NCI-H510A treated with DMSO at 0.1 percent for 48 hours (cell line): ENCODE measurements around the gene PLIN3.
"Not testable (repeated sequence)": the region's sequence is repeated elsewhere in the genome, so short reads cannot be mapped to it uniquely, and the experiment has no call there.

Experiments
- DNase-seq: peaks from one replicate; lab custom pipeline; 2025; lab: John Stamatoyannopoulos, UW

Gene PLIN3, protein sequence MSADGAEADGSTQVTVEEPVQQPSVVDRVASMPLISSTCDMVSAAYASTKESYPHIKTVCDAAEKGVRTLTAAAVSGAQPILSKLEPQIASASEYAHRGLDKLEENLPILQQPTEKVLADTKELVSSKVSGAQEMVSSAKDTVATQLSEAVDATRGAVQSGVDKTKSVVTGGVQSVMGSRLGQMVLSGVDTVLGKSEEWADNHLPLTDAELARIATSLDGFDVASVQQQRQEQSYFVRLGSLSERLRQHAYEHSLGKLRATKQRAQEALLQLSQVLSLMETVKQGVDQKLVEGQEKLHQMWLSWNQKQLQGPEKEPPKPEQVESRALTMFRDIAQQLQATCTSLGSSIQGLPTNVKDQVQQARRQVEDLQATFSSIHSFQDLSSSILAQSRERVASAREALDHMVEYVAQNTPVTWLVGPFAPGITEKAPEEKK

DNA sequence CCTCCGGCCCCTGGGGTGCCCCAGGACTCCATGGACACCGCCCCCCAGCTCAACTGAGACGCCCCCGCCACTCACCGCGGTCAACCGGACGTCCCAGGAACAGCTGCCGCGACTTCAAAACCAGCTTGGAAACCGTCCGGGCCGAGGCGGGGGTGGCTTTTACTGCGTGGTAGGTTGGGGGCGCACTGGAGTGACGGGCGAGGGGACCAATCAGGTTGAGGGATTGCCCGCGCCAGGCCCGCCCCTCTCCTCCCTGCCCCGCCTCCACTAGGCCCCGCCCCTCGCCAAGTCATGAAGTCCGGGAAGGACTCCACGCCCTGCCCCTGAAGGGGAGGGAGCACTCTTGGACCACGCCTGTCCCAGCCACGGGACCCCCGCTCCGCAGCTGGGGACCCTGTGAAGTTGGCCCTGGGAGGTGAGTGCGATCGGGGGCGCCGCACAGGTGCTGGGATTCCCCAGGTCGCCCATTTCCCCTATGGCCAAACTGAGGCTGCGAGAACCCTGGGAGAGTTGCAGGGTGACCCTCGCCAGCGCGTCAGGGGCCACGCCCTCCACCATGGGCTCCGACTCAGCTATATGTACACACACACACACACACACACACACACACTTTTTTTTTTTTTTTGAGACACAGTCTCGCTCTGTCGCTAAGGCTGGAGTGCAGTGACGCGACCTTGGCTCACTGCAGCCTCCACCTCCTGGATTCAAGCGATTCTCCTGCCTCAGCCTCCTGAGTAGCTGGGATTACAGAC is at the start of gene PLIN3:
Gene PLIN3, minus strand, starts transcription at position 134 of the 752 bp plus-strand sequence. CDS start 6,273 bp downstream, outside the sequence.
- DNase-seq = peak; percentile 78

DNA sequence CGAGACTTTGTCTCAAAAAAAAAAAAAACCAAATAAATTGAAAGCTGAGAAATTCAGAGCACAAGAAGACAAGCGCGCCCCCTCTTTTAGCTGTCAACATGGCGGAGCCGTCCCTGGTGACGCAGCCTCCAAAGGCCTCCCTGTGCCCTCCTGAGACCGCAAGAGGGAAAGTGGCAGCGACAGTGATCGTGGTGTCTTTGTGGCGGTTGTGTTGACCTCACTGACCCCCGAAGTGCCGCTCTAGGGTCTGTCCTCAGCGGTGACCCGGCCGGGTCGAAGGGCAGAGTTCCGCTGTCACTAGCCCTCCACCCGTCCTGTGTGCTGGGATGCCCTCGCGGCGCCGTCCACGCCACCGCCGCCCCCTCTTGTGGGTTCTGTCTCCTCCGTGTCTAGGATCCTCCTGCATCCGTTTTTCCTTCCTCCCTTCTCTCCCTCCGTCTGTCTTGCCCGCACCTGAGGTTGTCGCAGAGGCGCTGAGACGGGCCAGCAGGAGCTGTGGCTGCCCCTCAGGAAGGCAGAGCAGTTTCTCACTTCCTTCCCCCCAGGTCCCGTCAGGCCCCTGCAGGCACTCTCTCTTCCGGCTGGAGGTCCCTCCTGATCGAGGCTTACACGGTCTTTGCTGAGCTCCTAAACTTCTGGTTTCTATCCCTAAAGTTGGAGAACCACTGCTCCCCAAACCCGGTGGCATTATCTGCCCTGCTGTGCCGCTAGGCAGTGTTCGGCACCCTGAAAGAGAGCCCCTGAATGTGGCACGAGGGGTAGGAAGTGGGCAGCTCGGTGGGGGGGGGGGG is 49.0 kb upstream of the PLIN3 start:
- no peak for DNase-seq

GRCh38 chr19:4914736-4915501 is 47.5 kb upstream of the PLIN3 start:
- DNase-seq = peak; percentile 27

DNA sequence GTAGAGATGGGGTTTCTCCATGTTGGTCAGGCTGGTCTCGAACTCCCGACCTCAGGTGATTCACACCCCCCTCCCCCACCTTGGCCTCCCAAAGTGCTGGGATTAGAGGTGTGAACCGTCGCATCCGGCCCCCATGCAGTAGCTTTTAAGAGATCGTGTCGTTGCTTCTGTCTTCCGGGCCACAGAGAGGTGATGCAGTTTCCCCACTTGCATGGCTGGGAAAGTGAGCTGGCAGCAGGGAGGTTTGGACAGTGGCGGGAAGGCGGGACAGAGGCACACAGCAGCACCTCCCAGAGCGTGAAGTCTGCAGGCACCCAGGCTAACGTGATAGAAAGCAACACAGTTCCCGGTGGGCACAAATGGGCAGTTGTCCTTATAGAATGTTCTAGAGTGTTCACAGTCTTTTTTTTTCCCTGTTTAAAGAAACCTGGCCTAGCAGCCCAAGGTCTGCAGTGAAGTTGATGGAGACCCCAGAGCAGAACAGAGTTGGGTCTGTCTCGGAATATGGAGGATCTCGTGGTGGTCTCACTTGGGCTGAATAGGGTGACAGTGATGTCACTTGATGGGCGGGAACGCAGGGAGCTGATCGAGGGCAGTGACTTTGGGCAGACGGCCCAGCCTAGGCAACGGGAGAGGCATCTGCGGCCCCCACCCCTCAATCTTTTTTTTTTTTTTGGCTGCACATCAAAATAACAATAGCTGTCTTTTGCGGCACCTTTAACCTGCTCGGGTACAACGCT is 46.7 kb upstream of the PLIN3 start:
- no peak for DNase-seq

- peak; percentile 70 for DNase-seq
Observed at GRCh38 chr19:4911786-4912672, 44.6 kb upstream of the PLIN3 start.

DNA sequence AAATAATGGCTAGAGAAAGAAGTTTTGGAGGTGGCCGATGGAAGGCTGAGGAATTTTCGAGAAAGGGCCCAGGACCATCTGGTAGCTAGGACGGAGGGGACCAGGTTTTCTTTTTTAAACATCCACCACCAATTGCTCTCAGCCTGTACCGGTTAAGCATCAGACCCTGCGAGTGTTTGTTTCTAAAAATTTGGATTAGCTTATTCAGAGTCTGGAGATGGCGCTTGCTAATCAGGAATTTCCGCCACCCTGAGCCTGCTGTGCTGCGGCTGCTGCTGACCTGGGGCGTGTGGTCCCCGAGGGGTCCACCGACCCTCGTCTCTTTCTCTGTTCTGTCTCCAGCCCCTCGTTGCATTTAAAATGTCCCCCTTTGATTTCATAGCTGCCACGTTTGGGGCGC is 43.8 kb upstream of the PLIN3 start:
- no peak for DNase-seq

- DNase-seq = peak; percentile 66
Observed at GRCh38 chr19:4910594-4911281, 43.3 kb upstream of the PLIN3 start.

DNA sequence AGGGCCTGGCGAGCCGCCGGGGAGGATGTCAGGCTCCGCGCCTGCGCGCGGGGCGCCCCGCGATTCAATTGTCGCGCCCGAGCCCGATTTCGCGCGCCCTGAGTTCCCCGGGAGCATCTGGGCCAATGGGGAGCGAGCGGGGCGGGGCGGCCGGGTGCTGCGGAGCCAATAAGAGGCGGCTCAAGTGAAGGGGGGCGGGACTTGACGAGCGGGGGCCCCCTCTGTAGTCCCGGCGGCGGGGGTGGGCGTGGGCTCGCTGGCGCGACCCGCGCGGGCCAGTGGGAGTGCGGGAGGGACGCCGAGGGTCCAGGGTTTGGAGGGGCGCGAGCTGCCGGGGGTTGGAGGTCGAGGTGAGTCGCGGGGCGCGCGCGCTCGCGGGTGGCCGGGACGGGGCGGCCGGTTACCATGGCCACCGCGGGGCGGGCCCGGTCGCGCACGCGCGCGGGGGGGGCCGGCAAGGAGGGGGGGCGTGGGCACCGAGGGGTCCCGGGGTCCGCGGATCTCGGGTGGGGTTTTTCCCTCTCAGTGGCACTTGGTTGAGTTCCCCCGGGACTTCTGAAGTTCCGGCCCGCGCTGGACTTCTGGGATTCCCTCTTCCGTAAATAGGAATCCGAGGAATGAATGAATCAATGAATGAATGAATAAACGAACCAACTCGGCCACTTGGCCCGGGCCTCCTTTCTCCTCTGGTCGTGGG is 42.6 kb upstream of the PLIN3 start:
- DNase-seq = peak; percentile 97

GRCh38 chr19:4909156-4909896 is 41.9 kb upstream of the PLIN3 start, which contains the start of gene UHRF1:
Gene UHRF1, plus strand, starts transcription at chr19:4909501. Its CDS starts 1,385 bp downstream, at chr19:4910886.
- DNase-seq = no peak

GRCh38 chr19:4908781-4909155 is 41.3 kb upstream of the PLIN3 start:
- no peak for DNase-seq

DNA sequence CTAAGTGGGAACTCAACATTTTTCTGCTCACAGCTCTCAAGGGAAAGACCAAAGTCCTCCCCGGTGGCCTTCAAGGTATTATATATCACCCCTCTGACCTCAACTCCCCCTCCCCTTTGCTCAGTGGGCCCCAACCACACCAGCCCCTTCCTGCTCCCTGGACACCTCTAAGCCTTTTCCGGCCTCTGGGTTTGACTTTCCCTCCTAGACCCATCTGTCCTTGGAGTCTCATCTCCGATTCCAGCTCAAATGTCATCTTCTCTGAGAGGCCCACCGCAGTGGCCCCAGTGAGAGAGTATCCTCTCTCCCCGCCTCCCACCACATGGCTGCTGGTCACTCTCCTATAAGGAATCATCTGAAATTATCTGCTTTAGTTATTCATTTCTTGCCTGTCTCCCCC is 40.9 kb upstream of the PLIN3 start:
- no peak for DNase-seq

GRCh38 chr19:4906963-4907362 is 39.5 kb upstream of the PLIN3 start:
- no peak for DNase-seq

DNA sequence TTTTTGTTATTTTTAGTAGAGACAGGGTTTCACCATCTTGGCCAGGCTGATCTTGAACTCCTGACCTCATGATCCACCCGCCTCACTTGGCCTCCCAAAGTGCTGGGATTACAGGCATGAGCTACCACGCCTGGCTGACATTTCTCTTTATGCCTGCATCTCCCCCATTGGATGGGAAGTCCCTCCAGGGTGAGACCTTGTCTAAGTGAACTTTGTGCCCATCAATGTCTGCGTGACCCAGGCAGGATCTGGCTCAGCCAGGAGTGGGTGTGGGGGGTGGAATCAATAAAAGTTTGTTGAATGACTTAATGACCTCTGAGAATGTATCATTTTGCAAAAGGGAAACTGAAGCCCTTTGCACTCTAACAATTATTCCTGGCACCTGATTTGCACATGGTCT is 37.0 kb upstream of the PLIN3 start:
- DNase-seq = no peak

GRCh38 chr19:4902796-4903195 is 35.3 kb upstream of the PLIN3 start, which contains the start of gene ARRDC5:
Gene ARRDC5, minus strand, starts transcription at chr19:4902896. Its CDS starts 71 bp downstream, at chr19:4902825.
- no peak for DNase-seq

DNA sequence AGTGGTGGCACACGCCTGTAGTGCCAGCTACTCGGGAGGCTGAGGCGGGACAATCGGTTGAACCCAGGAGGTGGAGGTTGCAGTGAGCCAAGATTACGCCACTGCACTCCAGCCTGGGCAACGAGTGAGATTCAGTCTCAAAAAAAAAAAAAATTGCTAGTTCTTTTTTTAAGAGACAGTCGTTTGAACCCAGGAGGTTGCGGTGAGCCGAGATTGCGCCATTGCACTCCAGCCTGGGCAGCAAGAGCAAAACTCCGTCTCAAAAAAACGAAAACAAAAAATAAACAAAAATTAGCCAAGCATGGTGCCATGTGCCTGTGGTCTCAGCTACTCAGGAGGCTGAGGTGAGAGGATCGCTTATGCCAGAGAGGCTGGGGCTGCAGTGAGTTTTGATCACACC is 33.4 kb upstream of the PLIN3 start:
- not testable (repeated sequence) for DNase-seq

DNA sequence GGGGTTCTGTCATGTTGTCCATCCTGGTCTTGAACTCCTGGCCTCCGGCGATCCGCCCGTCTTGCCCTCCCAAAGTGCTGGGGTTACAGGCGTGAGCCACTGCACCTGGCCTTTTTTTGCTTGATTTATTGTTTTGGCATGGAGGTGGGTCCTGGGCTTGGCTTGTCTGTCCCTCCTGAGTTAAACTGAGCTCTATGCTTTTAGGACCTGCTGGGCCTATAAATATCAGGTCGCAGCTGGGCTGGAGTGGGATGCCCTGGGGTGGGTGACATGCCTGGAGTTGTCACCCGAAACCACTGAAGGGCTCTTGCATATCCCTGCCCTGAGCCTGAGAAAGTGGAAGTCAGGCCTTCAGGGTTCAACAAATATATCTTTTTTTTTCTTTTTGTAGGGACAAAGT is 29.7 kb upstream of the PLIN3 start:
- no peak for DNase-seq

DNA sequence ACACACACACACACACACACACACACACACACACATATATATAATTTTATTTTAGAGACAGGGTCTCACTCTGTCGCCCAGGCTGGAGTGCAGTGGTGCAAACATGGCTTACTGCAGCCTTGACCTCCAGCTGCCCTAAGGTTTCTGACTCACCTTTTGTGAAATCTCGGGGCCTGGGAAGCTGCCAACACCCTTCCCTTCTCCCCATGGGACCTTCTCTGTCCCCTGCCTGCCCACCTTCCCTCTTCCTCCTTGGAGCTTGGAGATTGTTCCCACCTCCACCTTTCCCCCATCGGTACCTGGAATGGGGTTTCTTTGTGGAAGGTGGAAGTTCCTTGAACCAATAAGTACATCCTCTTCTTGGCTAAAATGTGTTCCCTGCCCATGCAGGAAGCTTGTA is 28.9 kb upstream of the PLIN3 start:
- DNase-seq = no peak

DNA sequence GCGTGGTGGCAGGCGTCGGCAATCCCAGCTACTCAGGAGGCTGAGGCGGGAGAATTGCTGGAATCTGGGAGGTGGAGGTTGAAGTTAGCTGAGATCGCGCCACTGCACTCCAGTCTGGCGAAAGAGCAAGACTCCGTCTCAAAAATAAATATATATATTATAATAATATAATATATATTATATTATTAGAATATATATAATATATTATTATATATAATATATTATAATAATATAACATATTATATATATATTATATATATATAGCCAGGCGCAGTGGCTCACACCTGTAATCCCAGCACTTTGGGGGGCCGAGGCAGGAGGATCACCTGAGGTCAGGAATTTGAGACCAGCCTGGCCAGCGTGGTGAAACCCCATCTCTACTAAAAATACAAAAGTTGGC is 25.5 kb upstream of the PLIN3 start:
- DNase-seq = not testable (repeated sequence)
